Fibroblast of lung (primary cell): ENCODE measurements around the gene TTC27. TPM values are rescaled to one million over a fixed set of nuclear protein-coding genes. Genes with fewer than 3 reads are reported as not detected.

Source experiments
- DNase-seq, 2 donors: peaks; one replicate each; pipeline versions ENCODE4 v3.0.0 to v3.0.0-alpha.2; 2010; ENCODE audit warnings: low read depth in 2 of 2
- H2AFZ ChIP-seq: 2 replicates; pipeline ENCODE4 v1.5.1; 2012; ENCODE audit warnings: low read length, control low read depth, inconsistent platforms
- H3K27ac ChIP-seq: 2 replicates; pipeline ENCODE4 v1.5.1; 2011; ENCODE audit warnings: low read length, control low read depth; ENCODE audit not compliant: insufficient read depth
- H3K27me3 ChIP-seq: 2 replicates; pipeline ENCODE4 v1.5.1; 2011; ENCODE audit warnings: mild to moderate bottlenecking, low read length; ENCODE audit not compliant: control insufficient read depth, insufficient read depth
- H3K36me3 ChIP-seq: 2 replicates; pipeline ENCODE4 v1.5.1; 2011; ENCODE audit warnings: low read length; ENCODE audit not compliant: control insufficient read depth, insufficient read depth
- H3K4me1 ChIP-seq: 2 replicates; pipeline ENCODE4 v1.5.1; 2011; ENCODE audit warnings: low read length; ENCODE audit not compliant: control insufficient read depth, insufficient read depth; ENCODE audit errors: extremely low read depth
- H3K4me2 ChIP-seq: 2 replicates; pipeline ENCODE4 v1.5.1; 2011; ENCODE audit warnings: low read length, control low read depth; ENCODE audit not compliant: insufficient read depth; ENCODE audit errors: extremely low read depth
- H3K4me3 ChIP-seq, 4 experiments: fragments of 200-600 bp in 1 of 4; sonication (generic) in 1 of 4; replicated peaks in 1 of 4; 2 replicates each; pipeline ENCODE4 v1.5.1; 2011 to 2016; ENCODE audit warnings: low read length in 4 of 4, low read depth in 3 of 4, mild to moderate bottlenecking in 3 of 4, control low read depth in 2 of 4, inconsistent platforms in 1 of 4, mixed read lengths in 1 of 4; ENCODE audit not compliant: insufficient read depth in 1 of 4; ENCODE audit errors: control extremely low read depth in 1 of 4
- H3K79me2 ChIP-seq: 2 replicates; pipeline ENCODE4 v1.5.1; 2012; ENCODE audit warnings: mild to moderate bottlenecking, low read length, inconsistent platforms; ENCODE audit not compliant: control insufficient read depth, insufficient read depth
- H3K9ac ChIP-seq: 2 replicates; pipeline ENCODE4 v1.5.1; 2011; ENCODE audit warnings: mild to moderate bottlenecking, low read length, control low read depth; ENCODE audit not compliant: insufficient read depth
- H3K9me3 ChIP-seq: 2 replicates; pipeline ENCODE4 v1.5.1; 2012; ENCODE audit warnings: low read depth, low read length; ENCODE audit not compliant: control insufficient read depth, insufficient read depth
- H4K20me1 ChIP-seq: 2 replicates; pipeline ENCODE4 v1.5.1; 2011; ENCODE audit warnings: low read length; ENCODE audit not compliant: control insufficient read depth, insufficient read depth; ENCODE audit errors: extremely low read depth
- EZH2 ChIP-seq: IDR thresholded peaks from 2 replicates; pipeline ENCODE4 v1.5.1; 2012; ENCODE audit warnings: low read length, control low read depth, mild to moderate bottlenecking; ENCODE audit errors: missing control alignments
- polyA plus RNA-seq, 2 donors: library from polyadenylated mRNA; depleted of rRNA in 1 of 2; stranded (reverse) in 1 of 2; unstranded in 1 of 2; fragments of >200 nt; gene quantifications; 2 replicates each; pipeline ENCODE4 v1.2.1, GENCODE V29; 2011 to 2012; ENCODE audit warnings: missing spikeins in 1 of 2
- total RNA-seq: library from RNA; depleted of rRNA; stranded (reverse); fragments of >200 nt; gene quantifications from 2 replicates; pipeline ENCODE4 v1.2.1, GENCODE V29; 2014
- TF ChIP-seq, protein P1 (sequence below), 2 donors: IDR thresholded peaks in 1 of 2; conservative IDR thresholded peaks in 1 of 2; 1 replicate in 1 of 2; 2 replicates in 1 of 2; pipeline ENCODE4 v1.5.1; 2011 to 2012; ENCODE audit warnings: low read length in 2 of 2, control low read depth in 1 of 2, inconsistent platforms in 1 of 2, low read depth in 1 of 2, mild to moderate bottlenecking in 1 of 2

TTC27 gene
- total and polyA plus RNA-seq, 2 donors (not counting 1 experiment from before 2014, with no cell fraction given), result 15.7 to 19.3 TPM

DNA sequence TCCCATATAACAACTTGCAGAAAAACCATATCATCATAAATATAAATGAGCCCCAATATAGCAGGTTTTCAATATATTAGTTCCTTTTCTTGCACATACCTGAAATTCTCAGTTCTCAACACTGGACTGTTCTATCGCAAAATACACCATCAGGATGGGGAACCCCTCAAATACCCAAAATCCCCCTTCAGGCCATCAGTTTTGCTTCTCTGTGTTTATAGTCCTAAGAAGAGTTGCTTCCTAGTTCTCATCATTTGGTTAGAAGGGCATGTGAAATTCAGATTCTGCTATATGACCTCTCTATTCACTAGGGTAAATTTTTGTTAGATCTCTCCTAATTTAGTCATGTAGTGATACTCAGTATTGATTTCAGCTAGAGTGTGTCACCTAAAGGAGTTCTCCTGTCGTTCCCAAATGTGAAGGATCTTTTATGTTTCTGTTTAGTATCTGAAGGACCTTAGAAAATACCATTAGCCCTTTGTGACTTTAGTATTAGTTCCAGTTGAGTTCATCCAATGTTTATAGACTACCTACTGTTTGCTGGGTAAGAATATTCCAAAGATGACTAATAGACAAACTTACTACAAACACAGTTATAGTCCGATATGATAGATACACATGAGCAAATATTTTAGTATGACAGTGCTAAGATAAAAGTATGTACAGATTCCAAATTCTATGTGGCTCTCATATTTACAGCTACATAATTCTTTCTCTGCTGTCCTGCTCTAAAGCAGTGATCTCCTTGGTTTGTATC, 115.8 kb downstream of the TTC27 start:
- Histone ChIP-seq H3K4me3 (no peak overlapping the region), H4K20me1 (no peaks in the 10 kb centered on the region), H3K27me3 (no peaks in the 10 kb centered on the region), H3K4me1 (no peaks in the 10 kb centered on the region), H3K4me2 (peak overlapping the region; percentile 29), H3K79me2 (no peaks in the 10 kb centered on the region), H3K9ac (no peak overlapping the region), H3K27ac (no peak overlapping the region), H3K9me3 (no peaks in the 10 kb centered on the region), H2AFZ (no peak overlapping the region), H3K36me3 (no peaks in the 10 kb centered on the region)
- peak in 1 of 2 donors; percentile 56 for DNase-seq
- no peak for TF ChIP-seq EZH2

DNA sequence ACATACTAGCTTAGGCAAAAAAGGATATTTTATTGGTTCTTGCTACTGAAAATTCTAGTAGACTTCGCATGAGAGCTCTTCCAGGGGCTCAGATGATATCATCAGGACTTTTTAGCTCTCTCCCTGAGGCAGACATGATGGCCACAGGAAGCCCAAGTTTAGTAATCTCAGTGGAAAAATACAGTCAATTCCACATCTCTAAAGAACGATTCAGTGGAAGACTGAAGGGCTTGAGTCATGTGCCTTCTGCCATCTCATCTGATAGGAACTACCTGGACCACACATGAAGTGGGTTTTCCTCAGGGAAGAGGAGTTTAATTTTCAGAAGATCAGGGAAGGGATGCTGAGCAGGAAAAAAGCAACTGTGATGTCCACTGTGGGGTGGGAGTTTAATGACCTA, 117.3 kb downstream of the TTC27 start:
- Histone ChIP-seq H2AFZ (no peak overlapping the region), H4K20me1 (no peaks in the 10 kb centered on the region), H3K79me2 (no peaks in the 10 kb centered on the region), H3K4me3 (no peak overlapping the region), H3K27me3 (no peaks in the 10 kb centered on the region), H3K4me1 (no peaks in the 10 kb centered on the region), H3K9ac (no peak overlapping the region), H3K27ac (no peak overlapping the region), H3K9me3 (no peaks in the 10 kb centered on the region), H3K36me3 (no peaks in the 10 kb centered on the region), H3K4me2 (no peak overlapping the region)
- no peak for TF ChIP-seq EZH2
- TF ChIP-seq, protein P1, sequence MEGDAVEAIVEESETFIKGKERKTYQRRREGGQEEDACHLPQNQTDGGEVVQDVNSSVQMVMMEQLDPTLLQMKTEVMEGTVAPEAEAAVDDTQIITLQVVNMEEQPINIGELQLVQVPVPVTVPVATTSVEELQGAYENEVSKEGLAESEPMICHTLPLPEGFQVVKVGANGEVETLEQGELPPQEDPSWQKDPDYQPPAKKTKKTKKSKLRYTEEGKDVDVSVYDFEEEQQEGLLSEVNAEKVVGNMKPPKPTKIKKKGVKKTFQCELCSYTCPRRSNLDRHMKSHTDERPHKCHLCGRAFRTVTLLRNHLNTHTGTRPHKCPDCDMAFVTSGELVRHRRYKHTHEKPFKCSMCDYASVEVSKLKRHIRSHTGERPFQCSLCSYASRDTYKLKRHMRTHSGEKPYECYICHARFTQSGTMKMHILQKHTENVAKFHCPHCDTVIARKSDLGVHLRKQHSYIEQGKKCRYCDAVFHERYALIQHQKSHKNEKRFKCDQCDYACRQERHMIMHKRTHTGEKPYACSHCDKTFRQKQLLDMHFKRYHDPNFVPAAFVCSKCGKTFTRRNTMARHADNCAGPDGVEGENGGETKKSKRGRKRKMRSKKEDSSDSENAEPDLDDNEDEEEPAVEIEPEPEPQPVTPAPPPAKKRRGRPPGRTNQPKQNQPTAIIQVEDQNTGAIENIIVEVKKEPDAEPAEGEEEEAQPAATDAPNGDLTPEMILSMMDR (conservative IDR thresholded peaks at IDR 0.05 in 1 of 2, IDR thresholded peaks at IDR 0.05 in 1 of 2; ENCODE audit: low read depth in 1 of 2, low read length in 2 of 2), result no peak
- peak in 1 of 2 donors; percentile 65 for DNase-seq

DNA sequence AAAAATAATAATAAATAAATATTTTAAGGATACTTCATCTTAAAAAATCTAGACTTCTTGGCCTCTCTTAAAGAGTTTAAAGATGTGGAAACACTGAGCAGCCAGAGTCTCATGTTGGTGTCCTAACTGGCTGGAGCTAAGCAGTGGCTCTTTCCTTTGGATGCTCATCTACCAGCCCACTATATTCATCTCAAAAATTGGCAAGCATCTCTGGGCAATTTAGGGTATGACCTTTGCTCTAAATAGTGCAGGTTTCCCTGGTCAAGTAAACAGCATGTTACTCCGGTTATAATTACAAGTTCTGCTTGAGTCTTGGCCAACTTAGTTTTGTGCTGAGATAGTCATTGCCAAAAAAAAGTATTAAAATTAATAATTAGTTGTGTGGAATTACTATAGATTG, 117.8 kb downstream of the TTC27 start:
- no peak for DNase-seq
- Histone ChIP-seq H3K27ac (no peak overlapping the region), H3K4me2 (no peak overlapping the region), H3K9me3 (no peaks in the 10 kb centered on the region), H3K36me3 (no peaks in the 10 kb centered on the region), H3K9ac (no peak overlapping the region), H3K79me2 (no peaks in the 10 kb centered on the region), H3K27me3 (no peaks in the 10 kb centered on the region), H3K4me3 (no peak overlapping the region), H4K20me1 (no peaks in the 10 kb centered on the region), H2AFZ (no peak overlapping the region), H3K4me1 (no peaks in the 10 kb centered on the region)
- no peak for TF ChIP-seq EZH2
- TF ChIP-seq, protein P1 (conservative IDR thresholded peaks at IDR 0.05 in 1 of 2, IDR thresholded peaks at IDR 0.05 in 1 of 2; ENCODE audit: low read depth in 1 of 2, low read length in 2 of 2), result no peak
